H9 (cell line): ENCODE measurements around the gene TFAP2E. TPM values are rescaled to one million over a fixed set of nuclear protein-coding genes. Genes with fewer than 3 reads are reported as not detected.
A peak's percentile ranks its signal among the peaks of the same experiment; 100 is the strongest.

Experiments
- DNase-seq: peaks from one replicate; pipeline ENCODE4 v3.0.0-alpha.2; 2017
- H2AFZ ChIP-seq: one replicate; pipeline ENCODE4 v1.6.1; 2013; ENCODE audit warnings: mild to moderate bottlenecking, low read length, control low read depth, moderate library complexity
- H2AK5ac ChIP-seq: 2 replicates; pipeline ENCODE4 v1.6.1; 2013; ENCODE audit warnings: low read length, control low read depth, mixed read lengths; ENCODE audit not compliant: insufficient read length
- H2BK120ac ChIP-seq: one replicate; pipeline ENCODE4 v1.6.1; 2013; ENCODE audit warnings: low read depth, mild to moderate bottlenecking, low read length, control low read depth, inconsistent platforms; ENCODE audit not compliant: poor library complexity, severe bottlenecking
- H2BK12ac ChIP-seq: 2 replicates; pipeline ENCODE4 v1.6.1; 2013; ENCODE audit warnings: low read length, control low read depth, mixed read lengths, low read depth; ENCODE audit not compliant: insufficient read length
- H2BK15ac ChIP-seq: 2 replicates; pipeline ENCODE4 v1.6.1; 2013; ENCODE audit warnings: low read depth, low read length, control low read depth
- H2BK20ac ChIP-seq: one replicate; pipeline ENCODE4 v1.6.1; 2013; ENCODE audit warnings: low read depth, mild to moderate bottlenecking, low read length, control low read depth, inconsistent platforms; ENCODE audit not compliant: poor library complexity, severe bottlenecking
- H2BK5ac ChIP-seq: 2 replicates; pipeline ENCODE4 v1.6.1; 2013; ENCODE audit warnings: low read length, control low read depth, mixed read lengths; ENCODE audit not compliant: insufficient read length
- H3K14ac ChIP-seq: 2 replicates; pipeline ENCODE4 v1.6.1; 2013; ENCODE audit warnings: low read length, control low read depth; ENCODE audit not compliant: insufficient read depth
- H3K18ac ChIP-seq: 2 replicates; pipeline ENCODE4 v1.6.1; 2013; ENCODE audit warnings: low read depth, mild to moderate bottlenecking, mixed read lengths, low read length, control low read depth; ENCODE audit not compliant: insufficient read length
- H3K23ac ChIP-seq: 2 replicates; pipeline ENCODE4 v1.6.1; 2013; ENCODE audit warnings: low read length, control low read depth, mixed read lengths, low read depth; ENCODE audit not compliant: insufficient read length
- H3K23me2 ChIP-seq: 2 replicates; pipeline ENCODE4 v1.6.1; 2013; ENCODE audit warnings: low read depth, mild to moderate bottlenecking, mixed read lengths, low read length, control low read depth; ENCODE audit not compliant: insufficient read length, poor library complexity, severe bottlenecking
- H3K27ac ChIP-seq: 2 replicates; pipeline ENCODE4 v1.5.1; 2013; ENCODE audit warnings: low read length, control low read depth, mixed read lengths, low read depth; ENCODE audit not compliant: insufficient read length
- H3K27me3 ChIP-seq: 2 replicates; pipeline ENCODE4 v1.6.1; 2013; ENCODE audit warnings: low read length, control low read depth, inconsistent platforms; ENCODE audit not compliant: insufficient read depth
- H3K4ac ChIP-seq: 2 replicates; pipeline ENCODE4 v1.6.1; 2013; ENCODE audit warnings: low read depth, mild to moderate bottlenecking, control low read depth, inconsistent platforms, low read length, moderate library complexity
- H3K4me1 ChIP-seq: 2 replicates; pipeline ENCODE4 v1.6.1; 2013; ENCODE audit warnings: low read length, control low read depth, inconsistent platforms; ENCODE audit not compliant: insufficient read depth
- H3K4me2 ChIP-seq: 2 replicates; pipeline ENCODE4 v1.6.1; 2013; ENCODE audit warnings: low read length, control low read depth, mixed read lengths; ENCODE audit not compliant: insufficient read length, insufficient read depth
- H3K56ac ChIP-seq: 2 replicates; pipeline ENCODE4 v1.6.1; 2013; ENCODE audit warnings: low read depth, mild to moderate bottlenecking, mixed read lengths, low read length, control low read depth; ENCODE audit not compliant: insufficient read length
- H3K79me1 ChIP-seq: 2 replicates; pipeline ENCODE4 v1.6.1; 2013; ENCODE audit warnings: low read depth, mild to moderate bottlenecking, moderate library complexity, low read length, control low read depth, inconsistent platforms; ENCODE audit not compliant: insufficient read depth, poor library complexity, severe bottlenecking
- H3K79me2 ChIP-seq: 2 replicates; pipeline ENCODE4 v1.6.1; 2013; ENCODE audit warnings: low read length, control low read depth, inconsistent platforms; ENCODE audit not compliant: insufficient read depth
- H3K9ac ChIP-seq: 2 replicates; pipeline ENCODE4 v1.6.1; 2013; ENCODE audit warnings: low read length, control low read depth, mixed read lengths; ENCODE audit not compliant: insufficient read length; ENCODE audit errors: extremely low read depth
- H3K9me3 ChIP-seq: one replicate; pipeline ENCODE4 v1.6.1; 2013; ENCODE audit warnings: low read depth, low read length, inconsistent platforms; ENCODE audit not compliant: control insufficient read depth
- H3T11ph ChIP-seq: one replicate; pipeline ENCODE4 v1.6.1; 2013; ENCODE audit warnings: mild to moderate bottlenecking, low read length, control low read depth, inconsistent platforms
- H4K20me1 ChIP-seq: one replicate; pipeline ENCODE4 v1.6.1; 2013; ENCODE audit not compliant: control insufficient read depth, insufficient read length, insufficient read depth
- H4K5ac ChIP-seq: 2 replicates; pipeline ENCODE4 v1.6.1; 2013; ENCODE audit warnings: low read depth, mild to moderate bottlenecking, mixed read lengths, low read length, control low read depth; ENCODE audit not compliant: insufficient read length
- H4K8ac ChIP-seq: replicated peaks from 2 replicates; pipeline ENCODE4 v1.6.1; 2013; ENCODE audit warnings: low read length, control low read depth, mixed read lengths, low read depth; ENCODE audit not compliant: insufficient read length
- H4K91ac ChIP-seq: 2 replicates; pipeline ENCODE4 v1.6.1; 2013; ENCODE audit warnings: low read depth, mild to moderate bottlenecking, moderate library complexity, mixed read lengths, low read length, control low read depth; ENCODE audit not compliant: insufficient read length
- H3K27ac Mint-ChIP-seq, 3 experiments: 2 replicates in 2 of 3; 3 replicates in 1 of 3; pipeline ENCODE4 v1.8.0; 2020 to 2021; ENCODE audit warnings: mixed read lengths in 3 of 3, mild to moderate bottlenecking in 1 of 3, moderate library complexity in 1 of 3
- H3K27me3 Mint-ChIP-seq: 2 replicates; pipeline ENCODE4 v1.8.0; 2021; ENCODE audit warnings: low read depth, mild to moderate bottlenecking, moderate library complexity, mixed read lengths
- H3K36me3 Mint-ChIP-seq, 3 experiments: 2 replicates in 2 of 3; 3 replicates in 1 of 3; pipeline ENCODE4 v1.8.0; 2020 to 2021; ENCODE audit warnings: low read depth in 3 of 3, mixed read lengths in 3 of 3; ENCODE audit not compliant: insufficient read depth in 1 of 3
- H3K4me1 Mint-ChIP-seq, 2 experiments: 2 replicates each; pipeline ENCODE4 v1.8.0; 2020; ENCODE audit warnings: mixed read lengths in 2 of 2
- H3K4me3 Mint-ChIP-seq, 2 experiments: 2 replicates in 1 of 2; 3 replicates in 1 of 2; pipeline ENCODE4 v1.8.0; 2020 to 2021; ENCODE audit warnings: mild to moderate bottlenecking in 2 of 2, mixed read lengths in 2 of 2, moderate library complexity in 1 of 2
- H3K9me3 Mint-ChIP-seq, 2 experiments: 2 replicates in 1 of 2; 3 replicates in 1 of 2; pipeline ENCODE4 v1.8.0; 2020; ENCODE audit warnings: mild to moderate bottlenecking in 2 of 2, mixed read lengths in 2 of 2, moderate library complexity in 1 of 2
- CTCF ChIP-seq: fragments of 200-600 bp; sonication (generic); conservative IDR thresholded peaks from 3 replicates; pipeline ENCODE4 v1.8.0; 2021; ENCODE audit warnings: antibody characterized with exemption, mild to moderate bottlenecking
- WGBS: extraction: QIAGEN DNeasy Blood & Tissue Kit; methylation state at CpG from one replicate; pipeline ENCODE4 v1.1.7; 2013; ENCODE audit warnings: missing lambda C conversion rate, low lambda C conversion rate, mixed read lengths; ENCODE audit not compliant: insufficient read length; ENCODE audit errors: extremely low coverage; 5-methylcytosine and 5-hydroxymethylcytosine counted together
- total RNA-seq: library from RNA; stranded (reverse); gene quantifications from 2 replicates; pipeline ENCODE4 v1.2.1, GENCODE V29; 2021

Gene TFAP2E
- total RNA-seq, 1 experiment from 2014 or later, result 0.70 TPM

- no CpG with 5 or more reads among the region's 5 CpGs for WGBS
Observed at GRCh38 chr1:35575416-35575958, 2.4 kb downstream of the TFAP2E start.

More at GRCh38 chr1:35575416-35575958, 2.4 kb downstream of the TFAP2E start:
- 0 out of 2 replicates have a peak, but pooled peaks cover 2% of the 10 kb centered on the region for H3K4me1 ChIP-seq
- H3K4me1 Mint-ChIP-seq, result peaks cover 31 to 37% of the 10 kb centered on the region in 2 experiments
- no peaks in the 10 kb centered on the region for H4K20me1 ChIP-seq
- peaks cover 72% of the 10 kb centered on the region for H3K27me3 ChIP-seq
- H3K79me1 ChIP-seq, result no peaks in the 10 kb centered on the region
- no peak overlapping the region for H2BK5ac ChIP-seq
- H3K27ac Mint-ChIP-seq, result peak overlapping the region in 1 of 3 experiments; percentile 57; a peak in 1 of 7 replicates
- H3T11ph ChIP-seq, result no peak overlapping the region
- no peak overlapping the region for H2BK120ac ChIP-seq
- no peaks in the 10 kb centered on the region for H3K79me2 ChIP-seq
- H3K23ac ChIP-seq, result no peak overlapping the region
- DNase-seq, result no peak
- peaks cover 19% of the 10 kb centered on the region for H3K23me2 ChIP-seq
- no peak overlapping the region for H4K91ac ChIP-seq
- no peaks in the 10 kb centered on the region for H3K9me3 Mint-ChIP-seq
- no peak overlapping the region for H4K5ac ChIP-seq
- no peak for TF ChIP-seq CTCF
- H3K27me3 Mint-ChIP-seq, result peaks cover 94% of the 10 kb centered on the region
- H2BK15ac ChIP-seq, result no peak overlapping the region
- peak overlapping the region in 1 of 2 experiments; percentile 68; a peak in 3 of 5 replicates for H3K4me3 Mint-ChIP-seq
- no peak overlapping the region for H3K27ac ChIP-seq
- H3K9ac ChIP-seq, result no peak overlapping the region
- H3K56ac ChIP-seq, result no peak overlapping the region
- no peak overlapping the region for H3K18ac ChIP-seq
- H3K4me2 ChIP-seq, result no peak overlapping the region
- no peaks in the 10 kb centered on the region for H3K9me3 ChIP-seq
- no peak overlapping the region for H2BK12ac ChIP-seq
- no peak overlapping the region for H4K8ac ChIP-seq
- no peak overlapping the region for H2AFZ ChIP-seq
- no peak overlapping the region for H3K14ac ChIP-seq
- no peaks in the 10 kb centered on the region for H3K36me3 Mint-ChIP-seq
- no peak overlapping the region for H2BK20ac ChIP-seq
- H3K4ac ChIP-seq, result no peak overlapping the region
- H2AK5ac ChIP-seq, result no peak overlapping the region
